HepG2 (cell line): ENCODE measurements around the gene PRKCSH.

Experiments used
- GABPB1 ChIP-seq: IDR thresholded peaks from 2 replicates; pipeline ENCODE4 v1.6.1; 2016; ENCODE audit warnings: mild to moderate bottlenecking, missing genetic modification reagents, moderate library complexity, missing compliant biosample characterization
- MBNL3 ChIP-seq: fragments of 250-450 bp; sonication (Bioruptor Pico); conservative IDR thresholded peaks from 2 replicates; pipeline ENCODE4 v1.8.0; 2022; ENCODE audit warnings: mild to moderate bottlenecking, inconsistent platforms
- NFATC3 ChIP-seq: sonication (generic); formaldehyde crosslinking; IDR thresholded peaks from 2 replicates; pipeline ENCODE4 v1.5.1; 2020; ENCODE audit warnings: mild to moderate bottlenecking, missing genetic modification reagents
- PATZ1 ChIP-seq: sonication (generic); formaldehyde crosslinking; IDR thresholded peaks from 2 replicates; pipeline ENCODE4 v1.4.0; 2020; ENCODE audit warnings: missing genetic modification reagents
- RNF2 ChIP-seq: fragments of 450-650 bp; conservative IDR thresholded peaks from 2 replicates; pipeline ENCODE4 v1.6.1; 2016; ENCODE audit warnings: low read depth
- SMAD3 ChIP-seq: sonication (generic); formaldehyde crosslinking; IDR thresholded peaks from 2 replicates; pipeline ENCODE4 v1.4.0; 2020; ENCODE audit warnings: missing genetic modification reagents
- SP2 ChIP-seq: sonication (generic); formaldehyde crosslinking; IDR thresholded peaks from 2 replicates; pipeline ENCODE4 v1.5.1; 2020; ENCODE audit warnings: mild to moderate bottlenecking, missing genetic modification reagents
- TBL1XR1 ChIP-seq: fragments of 150-350 bp; IDR thresholded peaks from 2 replicates; pipeline ENCODE4 v1.6.1; 2014; ENCODE audit warnings: borderline replicate concordance, low read length; ENCODE audit not compliant: partially characterized antibody
- TF ChIP-seq, protein P1 (sequence below): sonication (generic); formaldehyde crosslinking; IDR thresholded peaks from 2 replicates; pipeline ENCODE4 v1.5.0; 2020; ENCODE audit warnings: mild to moderate bottlenecking, missing genetic modification reagents, moderate library complexity
- TF ChIP-seq, protein P2 (sequence below): sonication (generic); formaldehyde crosslinking; IDR thresholded peaks from 2 replicates; pipeline ENCODE4 v1.5.1; 2020; ENCODE audit warnings: mild to moderate bottlenecking, missing genetic modification reagents

DNA sequence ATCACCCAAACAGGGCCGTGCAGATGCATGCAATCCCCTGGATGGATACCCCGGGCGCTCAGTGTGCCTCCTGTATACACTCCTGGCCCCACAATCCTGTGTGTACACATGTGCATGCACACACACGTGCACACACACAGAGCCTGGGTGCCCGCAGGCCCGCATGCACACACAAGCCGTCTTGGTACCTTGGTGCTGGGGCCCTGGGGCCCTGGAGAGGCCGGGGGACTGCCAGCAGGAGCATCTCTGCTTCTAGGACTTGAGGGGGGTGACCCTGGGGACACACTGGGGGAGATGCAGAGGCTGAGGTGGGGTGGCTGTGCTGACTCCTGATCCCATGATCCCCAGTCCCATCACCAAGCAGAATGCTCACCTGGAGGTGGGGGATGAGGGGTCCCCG, 35.8 kb upstream of the PRKCSH start:
- TF ChIP-seq TBL1XR1: no peak
- TF ChIP-seq RNF2: no peak
- no peak for TF ChIP-seq PATZ1
- no peak for TF ChIP-seq NFATC3 (CRISPR knock-in tag)
- TF ChIP-seq, protein P1, sequence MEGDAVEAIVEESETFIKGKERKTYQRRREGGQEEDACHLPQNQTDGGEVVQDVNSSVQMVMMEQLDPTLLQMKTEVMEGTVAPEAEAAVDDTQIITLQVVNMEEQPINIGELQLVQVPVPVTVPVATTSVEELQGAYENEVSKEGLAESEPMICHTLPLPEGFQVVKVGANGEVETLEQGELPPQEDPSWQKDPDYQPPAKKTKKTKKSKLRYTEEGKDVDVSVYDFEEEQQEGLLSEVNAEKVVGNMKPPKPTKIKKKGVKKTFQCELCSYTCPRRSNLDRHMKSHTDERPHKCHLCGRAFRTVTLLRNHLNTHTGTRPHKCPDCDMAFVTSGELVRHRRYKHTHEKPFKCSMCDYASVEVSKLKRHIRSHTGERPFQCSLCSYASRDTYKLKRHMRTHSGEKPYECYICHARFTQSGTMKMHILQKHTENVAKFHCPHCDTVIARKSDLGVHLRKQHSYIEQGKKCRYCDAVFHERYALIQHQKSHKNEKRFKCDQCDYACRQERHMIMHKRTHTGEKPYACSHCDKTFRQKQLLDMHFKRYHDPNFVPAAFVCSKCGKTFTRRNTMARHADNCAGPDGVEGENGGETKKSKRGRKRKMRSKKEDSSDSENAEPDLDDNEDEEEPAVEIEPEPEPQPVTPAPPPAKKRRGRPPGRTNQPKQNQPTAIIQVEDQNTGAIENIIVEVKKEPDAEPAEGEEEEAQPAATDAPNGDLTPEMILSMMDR: no peak
- TF ChIP-seq GABPB1 (CRISPR knock-in tag): no peak
- no peak for TF ChIP-seq MBNL3
- TF ChIP-seq SP2: no peak
- no peak for TF ChIP-seq SMAD3
- TF ChIP-seq, protein P2, sequence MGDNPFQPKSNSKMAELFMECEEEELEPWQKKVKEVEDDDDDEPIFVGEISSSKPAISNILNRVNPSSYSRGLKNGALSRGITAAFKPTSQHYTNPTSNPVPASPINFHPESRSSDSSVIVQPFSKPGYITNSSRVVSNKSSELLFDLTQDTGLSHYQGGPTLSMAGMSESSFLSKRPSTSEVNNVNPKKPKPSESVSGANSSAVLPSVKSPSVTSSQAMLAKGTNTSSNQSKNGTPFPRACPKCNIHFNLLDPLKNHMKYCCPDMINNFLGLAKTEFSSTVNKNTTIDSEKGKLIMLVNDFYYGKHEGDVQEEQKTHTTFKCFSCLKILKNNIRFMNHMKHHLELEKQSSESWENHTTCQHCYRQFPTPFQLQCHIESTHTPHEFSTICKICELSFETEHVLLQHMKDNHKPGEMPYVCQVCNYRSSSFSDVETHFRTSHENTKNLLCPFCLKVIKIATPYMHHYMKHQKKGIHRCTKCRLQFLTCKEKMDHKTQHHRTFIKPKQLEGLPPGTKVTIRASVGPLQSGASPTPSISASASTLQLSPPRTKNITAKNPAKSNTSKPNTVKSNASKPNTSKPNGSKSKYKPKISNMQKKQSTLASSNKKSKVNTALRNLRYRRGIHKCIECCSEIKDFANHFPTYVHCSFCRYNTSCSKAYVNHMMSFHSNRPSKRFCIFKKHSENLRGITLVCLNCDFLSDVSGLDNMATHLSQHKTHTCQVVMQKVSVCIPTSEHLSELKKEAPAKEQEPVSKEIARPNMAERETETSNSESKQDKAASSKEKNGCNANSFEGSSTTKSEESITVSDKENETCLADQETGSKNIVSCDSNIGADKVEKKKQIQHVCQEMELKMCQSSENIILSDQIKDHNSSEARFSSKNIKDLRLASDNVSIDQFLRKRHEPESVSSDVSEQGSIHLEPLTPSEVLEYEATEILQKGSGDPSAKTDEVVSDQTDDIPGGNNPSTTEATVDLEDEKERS: no peak
